Measurements from ENCODE around the gene CREB5.
"Not testable (repeated sequence)": the region's sequence is repeated elsewhere in the genome, so short reads cannot be mapped to it uniquely, and the experiment has no call there.

Gene CREB5

GRCh38 chr7:28786156-28786555 is 373.8 kb downstream of the CREB5 start:
- not testable (repeated sequence) for H3K4me3 ChIP-seq (ENCODE audit: extremely low read depth, insufficient read depth, low read length, poor library complexity, severe bottlenecking); H3K9me3 ChIP-seq (ENCODE audit: control insufficient read depth, low read length); H3K36me3 ChIP-seq (ENCODE audit: control insufficient read depth, insufficient read depth, low read length); H3K4me1 ChIP-seq (ENCODE audit: control insufficient read depth, insufficient read depth, low read length, poor library complexity, severe bottlenecking); H3K27ac ChIP-seq (ENCODE audit: low read depth, low read length, severe bottlenecking)
- WGBS, 2 experiments (ENCODE audit: insufficient coverage in 2 of 2) = no CpG with 5 or more reads among the region's 5 CpGs

- Histone ChIP-seq H3K4me1 (ENCODE audit: control insufficient read depth, insufficient read depth, low read length, poor library complexity, severe bottlenecking) (peaks cover 3% of the 10 kb centered on the region), H3K36me3 (ENCODE audit: control insufficient read depth, insufficient read depth, low read length) (peaks cover 4% of the 10 kb centered on the region), H3K27ac (ENCODE audit: low read depth, low read length, severe bottlenecking) (no peak overlapping the region), H3K4me3 (ENCODE audit: extremely low read depth, insufficient read depth, low read length, poor library complexity, severe bottlenecking) (no peak overlapping the region), H3K9me3 (ENCODE audit: control insufficient read depth, low read length) (no peaks in the 10 kb centered on the region)
Measured at GRCh38 chr7:28787106-28787505, 374.8 kb downstream of the CREB5 start.

GRCh38 chr7:28790467-28790866 is 378.1 kb downstream of the CREB5 start:
- no peaks in the 10 kb centered on the region for H3K9me3 ChIP-seq (ENCODE audit: control insufficient read depth, low read length)
- peaks cover 4% of the 10 kb centered on the region for H3K36me3 ChIP-seq (ENCODE audit: control insufficient read depth, insufficient read depth, low read length)
- H3K4me1 ChIP-seq (ENCODE audit: control insufficient read depth, insufficient read depth, low read length, poor library complexity, severe bottlenecking) = peaks cover 4% of the 10 kb centered on the region
- 86 to 96% methylated on average over 4 of the region's 4 CpGs for WGBS, 2 experiments (ENCODE audit: insufficient coverage in 2 of 2)
- no peak overlapping the region for H3K4me3 ChIP-seq (ENCODE audit: extremely low read depth, insufficient read depth, low read length, poor library complexity, severe bottlenecking)
- no peak overlapping the region for H3K27ac ChIP-seq (ENCODE audit: low read depth, low read length, severe bottlenecking)

DNA sequence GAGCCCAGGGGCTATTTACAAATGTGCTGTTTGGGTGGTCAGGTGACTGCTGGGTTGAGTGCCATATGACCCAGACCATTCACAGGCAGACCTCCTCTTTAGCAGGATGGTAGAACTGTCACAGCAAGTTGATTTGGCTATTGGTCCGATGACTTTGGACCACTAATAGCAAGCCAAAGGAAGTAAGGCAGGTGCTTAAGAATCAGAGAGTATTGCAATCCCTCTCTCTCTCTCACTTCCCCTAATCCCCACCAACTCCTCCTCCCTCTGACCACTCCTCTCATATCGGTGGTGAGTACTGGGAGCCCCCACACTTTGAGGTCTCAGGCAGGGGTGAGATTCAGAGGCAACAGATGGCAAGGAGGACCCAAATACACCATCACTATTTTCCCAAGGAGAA is 380.5 kb downstream of the CREB5 start:
- WGBS, 2 experiments (ENCODE audit: insufficient coverage in 2 of 2) = 60 to 100% methylated on average over 1 of the region's 2 CpGs
- peaks cover 4% of the 10 kb centered on the region for H3K4me1 ChIP-seq (ENCODE audit: control insufficient read depth, insufficient read depth, low read length, poor library complexity, severe bottlenecking)
- H3K36me3 ChIP-seq (ENCODE audit: control insufficient read depth, insufficient read depth, low read length) = no peaks in the 10 kb centered on the region
- no peak overlapping the region for H3K27ac ChIP-seq (ENCODE audit: low read depth, low read length, severe bottlenecking)
- H3K4me3 ChIP-seq (ENCODE audit: extremely low read depth, insufficient read depth, low read length, poor library complexity, severe bottlenecking) = no peak overlapping the region
- no peaks in the 10 kb centered on the region for H3K9me3 ChIP-seq (ENCODE audit: control insufficient read depth, low read length)

DNA sequence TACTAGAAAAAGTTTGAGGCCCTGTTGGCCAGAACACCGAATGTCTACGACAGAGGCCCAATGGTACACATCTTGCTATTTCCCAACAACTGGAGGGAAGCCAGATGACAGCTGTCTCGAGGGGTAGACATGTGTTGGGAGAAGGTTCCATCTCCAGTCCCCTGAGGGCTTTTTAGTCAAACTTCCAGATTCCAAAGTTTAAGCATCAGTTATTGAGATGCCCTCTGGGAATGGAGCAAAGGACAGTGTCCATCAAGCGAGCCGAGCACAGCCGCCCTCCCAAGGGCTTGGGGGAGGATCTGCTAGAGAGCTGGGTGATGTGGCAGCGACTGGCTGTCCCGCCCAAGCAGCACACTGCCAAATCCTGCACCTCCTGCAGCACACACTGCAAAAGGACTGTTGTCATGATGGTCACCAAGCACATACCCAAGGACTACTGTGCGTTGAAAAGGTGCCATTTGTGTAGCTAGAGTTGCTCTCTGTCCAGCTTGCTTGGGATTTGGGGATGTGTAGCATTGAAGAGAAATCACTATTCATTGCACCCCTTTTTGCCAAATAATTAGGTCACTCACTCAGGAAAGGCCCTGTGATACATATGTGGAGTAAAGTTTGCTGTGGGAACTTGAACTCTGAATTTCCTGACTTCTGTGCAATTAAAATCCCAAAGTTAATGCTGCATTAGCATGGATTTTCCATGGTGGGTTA is 381.2 kb downstream of the CREB5 start:
- 92 to 96% methylated on average over 2 to 5 of the region's 9 CpGs for WGBS, 2 experiments (ENCODE audit: insufficient coverage in 2 of 2)
- peaks cover 4% of the 10 kb centered on the region for H3K4me1 ChIP-seq (ENCODE audit: control insufficient read depth, insufficient read depth, low read length, poor library complexity, severe bottlenecking)
- H3K36me3 ChIP-seq (ENCODE audit: control insufficient read depth, insufficient read depth, low read length) = no peaks in the 10 kb centered on the region
- H3K27ac ChIP-seq (ENCODE audit: low read depth, low read length, severe bottlenecking) = no peak overlapping the region
- no peak overlapping the region for H3K4me3 ChIP-seq (ENCODE audit: extremely low read depth, insufficient read depth, low read length, poor library complexity, severe bottlenecking)
- no peaks in the 10 kb centered on the region for H3K9me3 ChIP-seq (ENCODE audit: control insufficient read depth, low read length)

GRCh38 chr7:28798274-28798673 is 386.0 kb downstream of the CREB5 start:
- no peaks in the 10 kb centered on the region for H3K9me3 ChIP-seq (ENCODE audit: control insufficient read depth, low read length)
- 98% methylated on average over 13 to 14 of the region's 15 CpGs for WGBS, 2 experiments (ENCODE audit: insufficient coverage in 2 of 2)
- H3K4me1 ChIP-seq (ENCODE audit: control insufficient read depth, insufficient read depth, low read length, poor library complexity, severe bottlenecking) = peaks cover 3% of the 10 kb centered on the region
- no peak overlapping the region for H3K4me3 ChIP-seq (ENCODE audit: extremely low read depth, insufficient read depth, low read length, poor library complexity, severe bottlenecking)
- no peak overlapping the region for H3K27ac ChIP-seq (ENCODE audit: low read depth, low read length, severe bottlenecking)
- no peaks in the 10 kb centered on the region for H3K36me3 ChIP-seq (ENCODE audit: control insufficient read depth, insufficient read depth, low read length)

DNA sequence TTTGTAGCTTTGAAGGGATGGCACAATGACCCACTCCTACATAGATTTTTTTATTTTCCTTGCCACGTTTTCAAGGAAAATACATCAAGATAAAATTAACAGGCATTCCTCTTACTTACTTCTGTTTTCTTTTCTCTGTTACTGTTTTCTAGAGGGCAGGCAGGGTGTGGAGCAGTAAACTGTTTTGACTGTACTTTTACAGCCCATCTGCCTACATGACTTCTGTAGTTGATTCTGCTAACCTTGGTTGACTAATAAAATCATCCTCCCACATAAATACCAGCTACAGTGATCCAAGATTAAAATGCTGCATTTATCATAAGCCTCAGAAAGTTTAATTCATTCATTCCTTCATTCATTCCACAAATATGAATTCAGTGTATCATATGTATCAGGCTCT is 387.3 kb downstream of the CREB5 start:
- H3K36me3 ChIP-seq (ENCODE audit: control insufficient read depth, insufficient read depth, low read length) = peaks cover 10% of the 10 kb centered on the region
- no CpG with 5 or more reads among the region's 1 CpG for WGBS, 2 experiments (ENCODE audit: insufficient coverage in 2 of 2)

DNA sequence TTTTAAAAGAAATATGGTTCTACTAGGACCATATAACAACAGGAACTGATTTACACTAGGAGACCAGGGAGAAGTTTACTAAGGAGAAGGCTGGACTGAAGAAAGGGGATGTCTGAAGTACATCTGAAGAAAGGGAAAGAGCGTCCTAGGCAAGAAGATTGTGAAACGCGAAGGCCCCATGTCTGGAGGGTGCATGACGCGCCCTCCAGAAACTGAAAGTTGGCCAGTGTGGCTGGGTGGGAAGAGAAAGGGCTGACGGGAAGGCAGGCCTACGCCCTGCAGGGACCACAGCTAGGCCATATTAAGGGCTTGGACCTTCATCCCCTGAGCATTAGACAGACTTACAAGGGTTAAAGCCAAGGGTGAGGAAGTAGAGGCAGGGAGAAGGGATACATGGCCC is 387.8 kb downstream of the CREB5 start:
- H3K4me3 ChIP-seq (ENCODE audit: extremely low read depth, insufficient read depth, low read length, poor library complexity, severe bottlenecking) = no peak overlapping the region
- peaks cover 13% of the 10 kb centered on the region for H3K36me3 ChIP-seq (ENCODE audit: control insufficient read depth, insufficient read depth, low read length)
- H3K27ac ChIP-seq (ENCODE audit: low read depth, low read length, severe bottlenecking) = no peak overlapping the region
- WGBS, 2 experiments (ENCODE audit: insufficient coverage in 2 of 2) = 93 to 96% methylated on average over 7 of the region's 7 CpGs
- no peaks in the 10 kb centered on the region for H3K4me1 ChIP-seq (ENCODE audit: control insufficient read depth, insufficient read depth, low read length, poor library complexity, severe bottlenecking)
- no peaks in the 10 kb centered on the region for H3K9me3 ChIP-seq (ENCODE audit: control insufficient read depth, low read length)

More for the DNA sequence above, 387.3 kb downstream of the CREB5 start:
- Histone ChIP-seq H3K4me1 (ENCODE audit: control insufficient read depth, insufficient read depth, low read length, poor library complexity, severe bottlenecking) (no peaks in the 10 kb centered on the region), H3K27ac (ENCODE audit: low read depth, low read length, severe bottlenecking) (no peak overlapping the region), H3K4me3 (ENCODE audit: extremely low read depth, insufficient read depth, low read length, poor library complexity, severe bottlenecking) (no peak overlapping the region), H3K9me3 (ENCODE audit: control insufficient read depth, low read length) (no peaks in the 10 kb centered on the region)

- Histone ChIP-seq H3K4me1 (ENCODE audit: control insufficient read depth, insufficient read depth, low read length, poor library complexity, severe bottlenecking) (no peaks in the 10 kb centered on the region), H3K27ac (ENCODE audit: low read depth, low read length, severe bottlenecking) (no peak overlapping the region), H3K4me3 (ENCODE audit: extremely low read depth, insufficient read depth, low read length, poor library complexity, severe bottlenecking) (no peak overlapping the region), H3K36me3 (ENCODE audit: control insufficient read depth, insufficient read depth, low read length) (peaks cover 21% of the 10 kb centered on the region), H3K9me3 (ENCODE audit: control insufficient read depth, low read length) (no peaks in the 10 kb centered on the region)
- WGBS, 2 experiments (ENCODE audit: insufficient coverage in 2 of 2) = 86 to 93% methylated on average over 3 to 4 of the region's 5 CpGs
Measured at GRCh38 chr7:28802450-28802849, 390.1 kb downstream of the CREB5 start.

DNA sequence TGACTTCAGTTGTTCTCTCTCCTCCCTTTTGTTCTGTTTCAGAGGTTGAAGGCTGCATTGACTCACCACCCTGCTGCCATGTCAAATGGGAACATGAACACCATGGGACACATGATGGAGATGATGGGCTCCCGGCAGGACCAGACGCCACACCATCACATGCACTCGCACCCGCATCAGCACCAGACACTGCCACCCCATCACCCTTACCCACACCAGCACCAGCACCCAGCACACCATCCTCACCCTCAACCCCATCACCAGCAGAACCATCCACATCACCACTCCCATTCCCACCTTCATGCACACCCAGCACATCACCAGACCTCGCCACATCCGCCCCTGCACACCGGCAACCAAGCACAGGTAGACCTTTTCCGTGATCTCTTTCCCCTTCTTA is 391.8 kb downstream of the CREB5 start:
- Histone ChIP-seq H3K36me3 (ENCODE audit: control insufficient read depth, insufficient read depth, low read length) (peaks cover 23% of the 10 kb centered on the region), H3K27ac (ENCODE audit: low read depth, low read length, severe bottlenecking) (no peak overlapping the region), H3K4me1 (ENCODE audit: control insufficient read depth, insufficient read depth, low read length, poor library complexity, severe bottlenecking) (no peaks in the 10 kb centered on the region), H3K4me3 (ENCODE audit: extremely low read depth, insufficient read depth, low read length, poor library complexity, severe bottlenecking) (no peak overlapping the region), H3K9me3 (ENCODE audit: control insufficient read depth, low read length) (no peaks in the 10 kb centered on the region)
- 100% methylated on average over 4 to 7 of the region's 8 CpGs for WGBS, 2 experiments (ENCODE audit: insufficient coverage in 2 of 2)

DNA sequence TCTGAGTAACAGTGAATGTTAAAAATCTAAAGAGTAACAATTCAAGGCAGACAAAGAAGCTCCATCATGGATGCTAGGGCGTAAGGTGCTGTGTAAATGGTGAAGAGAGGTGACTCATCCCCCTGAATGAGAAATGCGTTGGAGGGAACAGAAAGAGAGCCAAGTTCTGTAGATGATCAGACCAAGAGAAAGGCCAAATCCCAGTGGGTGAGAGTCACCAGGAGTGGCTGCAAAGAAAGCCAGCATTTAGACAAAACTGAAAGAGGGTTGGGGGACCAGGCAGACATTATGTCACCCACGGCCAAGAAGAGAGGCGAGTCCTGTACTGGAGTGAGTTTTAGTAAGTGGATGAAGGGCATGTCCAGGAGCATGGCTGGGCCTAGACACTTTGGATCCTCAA is 392.7 kb downstream of the CREB5 start:
- H3K4me1 ChIP-seq (ENCODE audit: control insufficient read depth, insufficient read depth, low read length, poor library complexity, severe bottlenecking) = no peaks in the 10 kb centered on the region
- no peak overlapping the region for H3K4me3 ChIP-seq (ENCODE audit: extremely low read depth, insufficient read depth, low read length, poor library complexity, severe bottlenecking)
- no peak overlapping the region for H3K27ac ChIP-seq (ENCODE audit: low read depth, low read length, severe bottlenecking)
- H3K9me3 ChIP-seq (ENCODE audit: control insufficient read depth, low read length) = no peaks in the 10 kb centered on the region
- 85% methylated on average over 2 to 3 of the region's 4 CpGs for WGBS, 2 experiments (ENCODE audit: insufficient coverage in 2 of 2)
- H3K36me3 ChIP-seq (ENCODE audit: control insufficient read depth, insufficient read depth, low read length) = peaks cover 31% of the 10 kb centered on the region
